Activated CD4-positive, CD25-positive, alpha-beta regulatory T cell treated with anti-CD3 and anti-CD28 coated beads, Interleukin-2, amount 50 U/mL, for 72 hours (primary cell): ENCODE results near the gene UTF1.

Experiments used
- DNase-seq: peaks from one replicate; pipeline ENCODE4 v3.0.0; 2021

The UTF1 gene, protein sequence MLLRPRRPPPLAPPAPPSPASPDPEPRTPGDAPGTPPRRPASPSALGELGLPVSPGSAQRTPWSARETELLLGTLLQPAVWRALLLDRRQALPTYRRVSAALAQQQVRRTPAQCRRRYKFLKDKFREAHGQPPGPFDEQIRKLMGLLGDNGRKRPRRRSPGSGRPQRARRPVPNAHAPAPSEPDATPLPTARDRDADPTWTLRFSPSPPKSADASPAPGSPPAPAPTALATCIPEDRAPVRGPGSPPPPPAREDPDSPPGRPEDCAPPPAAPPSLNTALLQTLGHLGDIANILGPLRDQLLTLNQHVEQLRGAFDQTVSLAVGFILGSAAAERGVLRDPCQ

DNA sequence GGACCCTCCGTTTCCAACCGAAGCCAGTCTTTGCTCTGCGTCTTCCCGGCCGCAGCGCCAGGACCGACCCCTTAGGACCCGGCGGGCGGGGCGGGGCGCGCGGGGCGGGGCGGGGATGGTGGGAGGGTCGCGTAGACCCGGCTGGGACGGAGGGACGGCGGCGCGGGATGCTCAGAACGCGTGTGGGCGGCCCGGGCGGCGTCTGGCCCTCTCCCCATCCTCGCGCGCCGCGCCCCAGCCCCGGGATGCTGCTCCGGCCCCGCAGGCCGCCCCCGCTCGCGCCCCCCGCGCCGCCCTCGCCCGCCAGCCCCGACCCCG, at the start of gene UTF1:
Gene UTF1, plus strand, starts transcription at position 174 of the 318 bp plus-strand sequence. Its CDS starts 72 bp downstream, at position 246.
- no peak for DNase-seq

DNA sequence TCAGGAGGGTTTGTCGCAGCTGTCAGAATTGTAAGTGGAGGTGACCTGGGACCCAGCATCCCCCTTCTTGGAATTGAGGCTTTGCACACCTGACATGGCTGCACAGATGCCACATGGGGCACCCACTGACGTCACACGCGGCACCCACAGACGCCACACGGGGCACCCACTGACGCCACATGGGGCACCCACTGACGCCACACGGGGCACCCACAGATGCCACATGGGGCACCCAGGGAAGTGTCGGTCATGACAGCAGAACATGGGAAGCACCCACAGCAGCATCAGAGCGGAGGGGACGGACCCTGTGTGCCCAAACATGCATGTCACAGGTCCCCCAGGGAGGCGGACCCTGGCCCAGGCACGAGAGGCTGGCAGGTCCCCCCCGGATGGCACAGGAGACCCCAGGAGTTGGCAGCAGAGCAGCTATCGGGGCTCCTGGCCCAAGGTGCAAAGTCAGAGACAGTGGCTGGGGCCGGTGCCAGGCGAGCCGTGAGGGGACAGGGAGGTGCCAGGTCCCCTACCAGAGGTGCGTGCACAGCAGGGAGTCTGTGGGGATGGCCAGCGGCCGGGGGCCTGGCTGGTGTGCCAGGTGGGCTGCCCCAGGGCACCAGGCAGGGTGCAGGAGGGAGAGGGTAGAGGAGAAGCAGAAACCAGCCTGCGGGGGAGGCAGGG, 48.9 kb upstream of the UTF1 start:
- no peak for DNase-seq

DNA sequence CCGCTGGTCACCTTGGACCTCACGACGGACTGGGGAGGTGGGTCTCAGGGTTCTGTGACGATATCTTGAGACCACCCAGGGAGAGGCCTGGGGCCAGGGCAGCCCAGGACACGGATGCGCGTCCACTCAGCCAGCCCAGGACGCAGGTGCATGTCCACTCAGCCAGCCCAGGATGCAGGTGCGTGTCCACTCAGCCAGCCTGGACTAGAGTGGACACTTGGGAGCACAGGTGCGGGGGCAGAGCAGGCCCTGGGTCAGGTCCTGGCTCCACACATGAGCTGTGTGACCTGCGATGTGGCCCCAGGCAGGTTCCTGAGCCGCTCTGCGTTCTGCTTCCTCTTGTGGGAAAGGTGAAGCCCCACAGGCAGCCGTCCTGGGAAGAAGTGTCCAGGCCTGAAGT, 47.8 kb upstream of the UTF1 start:
- DNase-seq, result no peak

DNA sequence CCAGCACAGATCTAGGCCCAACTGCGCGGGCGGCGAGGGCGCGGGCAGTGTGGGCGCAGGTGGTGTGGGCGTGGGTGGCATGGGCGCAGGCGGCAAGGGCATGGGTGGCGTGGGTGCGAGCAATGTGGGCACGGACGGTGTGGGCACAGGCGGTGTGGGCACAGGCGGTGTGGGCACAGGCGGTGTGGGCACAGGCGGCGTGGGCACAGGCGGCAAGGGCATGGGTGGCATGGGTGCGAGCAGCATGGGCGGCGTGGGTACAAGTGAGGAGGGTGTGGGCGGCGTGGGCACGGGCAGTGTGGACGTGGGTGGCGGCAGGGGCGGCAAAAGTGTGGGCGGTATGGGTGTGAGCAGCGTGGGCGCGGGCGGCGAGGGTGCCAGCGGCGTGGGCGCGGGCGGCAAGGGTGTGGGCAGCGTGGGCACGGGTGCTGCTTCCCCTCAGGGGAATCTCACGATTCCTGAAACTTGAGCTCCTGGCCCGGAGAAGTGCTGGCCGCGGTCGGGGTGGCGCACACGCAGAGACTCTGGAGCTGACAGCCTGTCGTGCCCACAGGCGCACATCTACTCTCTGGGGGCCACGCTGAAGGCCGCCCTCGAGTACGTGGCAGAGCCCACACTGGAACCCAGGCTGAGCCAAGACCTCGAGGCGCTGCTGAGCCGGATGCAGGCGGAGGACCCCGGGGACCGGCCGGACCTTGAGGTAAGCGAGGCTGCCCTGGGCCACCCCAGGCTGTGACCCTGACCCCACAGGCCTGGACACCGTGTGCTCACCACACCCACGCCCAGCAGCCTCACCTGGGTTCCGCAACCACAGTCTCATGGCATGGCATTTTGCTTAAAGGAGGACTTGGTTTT, 47.0 kb upstream of the UTF1 start:
- no peak for DNase-seq

DNA sequence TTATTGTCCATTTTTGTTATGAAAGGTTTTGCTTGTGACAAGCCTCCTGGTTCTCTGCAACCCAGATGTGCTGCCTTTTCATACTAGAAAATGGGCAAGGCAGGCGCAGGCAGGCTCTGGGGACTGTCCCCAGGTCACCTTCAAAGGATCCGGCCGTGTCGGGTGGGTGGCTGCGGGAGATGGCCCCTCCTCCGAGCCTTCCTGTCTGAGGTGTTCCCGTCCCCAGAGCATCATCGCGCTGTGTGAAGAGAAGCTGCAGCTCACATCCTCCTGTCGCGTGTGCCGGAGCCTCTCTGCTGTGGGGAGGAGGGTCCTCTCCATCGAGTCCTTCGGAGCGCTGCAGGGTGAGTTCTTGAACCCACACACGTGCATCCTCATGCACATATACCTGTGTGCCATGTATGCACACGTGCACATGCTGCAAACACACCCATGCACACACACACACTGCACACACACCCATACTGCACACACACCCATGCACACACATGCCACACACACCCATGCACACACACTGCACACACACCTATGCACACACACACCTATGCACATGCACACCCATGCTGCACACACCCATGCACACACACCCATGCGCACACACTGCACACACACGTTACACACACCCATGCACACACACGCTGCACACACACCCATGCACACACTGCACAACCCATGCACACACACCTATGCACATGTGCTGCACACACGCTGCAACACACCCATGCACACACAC, 46.2 kb upstream of the UTF1 start:
- no peak for DNase-seq

DNA sequence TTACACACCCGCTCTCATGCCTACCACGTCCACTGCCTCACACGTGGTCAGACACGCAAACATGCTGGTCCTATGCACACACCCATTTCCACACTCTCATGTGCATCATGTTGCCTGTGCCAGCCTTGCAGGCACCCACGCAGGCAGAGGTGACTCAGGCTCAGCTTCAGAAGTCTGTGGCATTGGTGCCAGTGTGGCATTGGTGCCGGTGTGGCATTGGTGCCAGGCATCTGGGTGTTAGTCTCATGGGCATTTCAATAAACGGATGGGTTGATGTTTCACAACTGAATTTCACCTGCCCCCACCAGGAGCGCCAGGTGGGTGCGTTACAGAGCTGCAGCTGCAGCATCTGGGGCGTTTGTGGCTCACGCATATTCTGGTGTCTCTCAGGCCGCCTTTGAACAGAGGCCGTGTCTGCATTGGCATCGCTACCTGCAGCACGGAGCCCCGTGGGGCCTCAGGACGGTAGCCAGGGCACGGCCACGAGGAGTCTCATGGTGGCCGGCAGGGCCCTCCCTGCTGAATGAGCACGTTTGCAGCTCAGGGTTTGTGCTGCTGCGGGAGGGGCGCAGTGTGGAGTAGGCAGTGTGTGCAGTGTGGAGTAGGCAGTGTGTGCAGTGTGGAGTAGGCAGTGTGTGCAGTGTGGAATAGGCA, 45.3 kb upstream of the UTF1 start:
- no peak for DNase-seq

DNA sequence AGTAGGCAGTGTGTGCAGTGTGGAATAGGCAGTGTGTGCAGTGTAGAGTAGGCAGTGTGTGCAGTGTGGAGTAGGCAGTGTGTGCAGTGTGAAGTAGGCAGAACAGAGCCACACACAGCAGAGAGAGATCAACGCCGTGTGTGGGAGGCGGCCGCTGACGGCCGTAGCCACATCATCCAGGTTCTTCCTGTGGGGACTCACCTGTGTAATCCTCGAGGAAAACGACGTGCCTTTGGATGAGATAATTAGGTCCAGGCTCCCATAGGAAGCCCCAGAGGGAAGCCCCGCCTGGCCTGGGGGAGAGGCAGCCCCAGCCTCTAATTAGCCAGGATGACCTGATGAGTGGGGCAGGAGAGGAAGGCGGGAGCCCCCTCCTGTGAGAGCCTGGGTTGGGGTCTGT, 44.6 kb upstream of the UTF1 start:
- no peak for DNase-seq

DNA sequence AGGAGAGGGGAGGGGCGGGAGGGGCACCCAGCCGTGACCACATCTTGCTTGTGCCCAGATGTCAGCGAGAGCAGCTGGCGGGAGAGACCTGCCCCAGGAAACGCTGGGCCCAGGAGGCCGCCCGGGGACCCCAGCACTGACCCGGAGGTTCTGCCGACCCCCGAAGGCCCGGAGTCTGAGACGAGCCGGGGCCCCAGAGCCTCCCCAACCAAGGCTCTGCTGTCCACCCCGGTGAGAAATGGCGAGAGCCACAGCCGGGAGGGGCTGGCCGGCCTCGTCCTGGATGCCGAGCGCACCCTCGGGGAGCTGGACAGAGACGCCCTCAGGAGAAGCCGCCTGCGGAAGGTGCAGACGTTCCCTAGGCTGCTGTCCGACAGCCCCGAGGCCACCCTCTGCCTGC, 44.1 kb upstream of the UTF1 start:
- no peak for DNase-seq

DNA sequence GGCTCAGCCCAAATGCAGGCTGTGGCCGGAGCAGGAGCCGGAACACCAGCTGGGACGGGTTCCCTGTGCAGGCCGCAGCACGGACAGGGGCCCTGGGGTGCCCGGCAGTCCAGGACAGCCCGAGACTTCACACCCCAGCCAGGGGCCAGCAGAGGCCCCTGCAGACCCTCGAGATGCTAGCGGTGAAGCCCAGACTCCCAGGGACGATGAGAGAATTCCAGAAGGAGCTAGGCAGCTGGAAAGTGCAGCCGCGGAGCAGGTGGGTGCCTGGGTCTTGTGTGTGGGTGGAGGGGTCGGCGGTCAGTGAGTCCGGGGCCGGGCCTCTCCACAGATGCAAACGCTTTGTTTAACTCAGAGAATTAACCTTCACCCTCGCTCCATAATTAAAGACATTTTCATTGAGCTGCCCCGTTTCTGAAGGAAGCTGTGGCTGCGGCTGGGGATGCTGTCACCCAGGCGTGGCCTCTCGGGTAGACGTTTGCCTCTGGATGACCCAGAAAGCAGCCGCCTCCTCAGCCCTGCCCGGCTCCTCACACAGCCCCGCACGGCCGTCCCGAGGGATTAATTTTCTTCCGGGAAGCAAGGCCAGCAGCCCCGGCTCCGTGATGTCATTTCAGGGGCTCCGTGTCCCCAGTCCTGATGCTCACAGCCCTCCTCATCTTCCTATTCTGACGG, 43.5 kb upstream of the UTF1 start:
- no peak for DNase-seq

DNA sequence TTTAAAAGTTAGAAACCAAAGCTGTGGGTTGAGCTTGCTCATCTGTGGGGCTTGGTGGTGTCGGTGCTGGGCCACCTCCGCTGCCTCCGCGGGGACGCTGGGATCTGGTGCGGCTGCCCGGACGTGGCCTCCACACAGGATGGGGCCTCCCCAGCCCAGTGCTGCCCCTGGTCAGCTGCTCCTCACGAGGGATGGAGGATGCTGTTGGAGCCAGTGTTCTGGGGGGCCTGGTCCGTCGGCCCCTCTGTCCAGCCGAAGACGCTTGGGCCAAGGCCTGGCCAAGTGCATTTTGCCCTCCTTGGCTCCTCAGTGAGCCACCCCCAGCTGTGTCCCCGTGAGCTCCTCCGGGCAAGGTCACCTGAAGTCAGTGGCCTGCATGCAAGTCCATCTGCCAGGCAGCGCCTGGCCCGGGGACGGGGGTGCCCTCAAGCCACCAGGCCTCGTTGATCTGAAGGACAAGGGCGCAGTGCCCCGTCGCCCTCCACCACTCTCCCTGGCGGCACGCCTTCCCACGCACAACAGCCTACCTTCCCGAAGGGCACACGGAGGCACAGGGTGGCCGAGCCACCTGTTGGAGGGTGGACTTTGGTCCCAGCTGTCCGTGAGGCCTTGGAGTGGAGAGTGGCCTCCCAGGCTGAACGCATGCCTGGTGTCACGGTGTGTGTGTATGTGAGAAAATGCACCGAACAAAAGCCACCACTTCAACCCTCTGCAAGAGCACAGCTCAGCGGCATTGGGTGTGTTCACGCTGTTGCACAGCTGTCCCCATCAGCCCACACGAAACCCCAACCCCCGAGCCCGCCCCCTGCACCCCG, 42.7 kb upstream of the UTF1 start:
- no peak for DNase-seq

DNA sequence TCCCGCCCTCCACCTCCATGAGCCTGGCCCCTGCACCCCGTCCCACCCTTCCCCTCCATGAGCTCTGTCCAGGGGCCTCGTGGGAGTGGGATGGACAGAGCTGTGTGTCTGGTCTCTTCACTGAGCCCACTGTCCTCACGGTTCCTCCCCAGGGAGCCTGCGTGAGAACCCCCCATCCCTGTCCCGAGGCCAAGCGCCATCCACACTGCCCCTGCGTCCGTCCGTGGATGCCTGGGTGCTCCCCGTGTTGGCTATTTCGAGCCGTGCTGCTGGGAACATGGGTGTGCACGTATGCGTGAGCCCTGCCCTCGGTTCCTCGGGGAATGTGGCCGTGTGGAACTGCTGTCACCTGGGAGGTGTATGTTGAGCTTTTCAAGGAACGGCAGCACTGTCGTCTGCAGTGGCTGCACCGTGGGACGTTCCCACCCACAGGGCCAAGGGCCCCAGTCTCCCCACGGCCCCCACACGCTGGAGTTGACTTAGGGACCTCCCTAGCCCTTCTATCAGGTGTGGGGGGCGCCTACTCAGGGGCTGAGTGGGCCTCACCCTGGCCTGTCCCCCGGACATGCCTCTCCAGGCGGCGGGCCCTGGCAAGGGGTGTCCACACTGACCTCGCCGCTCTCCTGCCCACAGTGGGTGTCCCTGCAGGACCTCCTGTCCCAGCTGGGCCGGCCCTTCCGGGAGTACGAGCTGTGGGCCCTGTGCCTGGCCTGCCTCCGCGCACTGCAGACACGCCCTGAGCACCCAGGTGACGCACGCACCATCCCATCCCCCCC, 41.9 kb upstream of the UTF1 start:
- no peak for DNase-seq

DNA sequence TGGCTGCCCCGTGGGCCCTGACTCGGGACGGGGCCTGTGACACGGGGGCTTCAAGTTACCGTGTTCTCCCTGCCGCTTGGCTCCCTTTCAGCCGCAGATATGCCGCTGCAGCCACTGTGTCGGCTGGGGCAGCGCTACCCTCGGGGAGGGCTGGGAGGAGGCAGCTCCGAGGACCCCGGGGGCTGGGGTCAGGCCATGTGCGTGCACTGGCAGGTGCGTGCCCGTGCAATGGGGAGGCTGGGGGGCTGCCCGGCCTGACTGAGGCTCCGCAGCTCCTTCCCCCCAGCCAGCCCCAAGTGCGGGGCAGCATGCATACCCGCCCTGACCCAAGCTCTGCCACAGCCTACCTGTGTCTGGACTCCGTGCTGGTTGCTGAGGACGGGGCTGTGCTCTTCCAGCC, 40.8 kb upstream of the UTF1 start:
- no peak for DNase-seq

DNA sequence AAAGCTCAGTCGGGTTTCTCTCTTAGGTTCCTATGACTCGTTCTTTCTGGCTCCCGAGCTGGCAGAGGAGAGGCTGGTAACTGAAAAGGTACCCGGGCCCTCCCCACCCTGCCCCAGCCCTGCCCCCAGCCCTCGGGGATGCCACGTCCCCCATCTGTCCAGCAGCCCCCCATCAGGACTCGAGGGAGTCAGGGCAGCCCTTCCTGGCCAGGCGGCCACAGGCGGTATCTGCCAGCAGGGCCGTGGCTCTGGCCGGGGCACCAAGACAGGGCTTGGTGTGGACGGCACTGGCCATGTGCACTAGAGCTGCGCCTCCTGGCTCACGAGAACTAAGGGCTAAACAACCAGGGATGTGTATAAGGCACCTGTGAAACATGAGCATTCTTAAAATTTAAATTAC, 40.3 kb upstream of the UTF1 start:
- no peak for DNase-seq

DNA sequence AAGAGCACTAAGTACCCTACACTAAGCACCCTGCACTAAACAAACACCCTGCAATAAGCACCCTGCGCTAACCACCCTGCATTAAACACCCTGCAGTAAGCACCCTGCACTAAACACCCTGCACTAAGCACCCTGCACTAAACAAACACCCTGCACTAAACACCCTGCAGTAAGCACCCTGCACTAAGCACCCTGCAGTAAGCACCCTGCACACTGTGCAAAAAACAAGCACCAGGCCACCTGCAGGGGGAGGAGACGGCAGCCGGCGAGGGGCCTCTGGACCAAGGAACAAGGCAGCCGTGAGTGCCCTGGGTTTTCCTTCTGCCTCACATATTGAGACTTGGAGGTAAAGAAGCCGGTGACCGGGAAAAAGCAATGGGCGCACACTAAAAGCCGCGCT, 39.8 kb upstream of the UTF1 start:
- no peak for DNase-seq

DNA sequence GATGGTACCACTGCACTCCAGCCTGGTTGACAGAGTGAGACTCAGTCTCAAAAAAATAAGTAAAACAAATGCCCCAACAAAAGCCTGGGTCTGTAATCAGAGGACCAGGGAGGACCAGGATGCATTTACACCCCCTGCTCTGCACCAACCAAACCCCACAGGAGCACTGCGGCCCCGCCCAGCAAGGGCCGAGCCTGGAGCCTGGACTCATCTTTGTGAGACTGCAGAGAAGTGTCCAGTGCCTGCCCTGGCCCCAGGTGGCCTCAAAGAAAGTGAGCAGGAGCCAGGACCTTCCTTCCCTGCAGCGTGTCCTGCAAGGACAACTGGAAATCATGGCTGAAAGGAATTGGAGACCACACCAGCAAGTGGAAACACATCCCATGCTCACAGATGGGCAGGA, 38.4 kb upstream of the UTF1 start:
- DNase-seq, result no peak

DNA sequence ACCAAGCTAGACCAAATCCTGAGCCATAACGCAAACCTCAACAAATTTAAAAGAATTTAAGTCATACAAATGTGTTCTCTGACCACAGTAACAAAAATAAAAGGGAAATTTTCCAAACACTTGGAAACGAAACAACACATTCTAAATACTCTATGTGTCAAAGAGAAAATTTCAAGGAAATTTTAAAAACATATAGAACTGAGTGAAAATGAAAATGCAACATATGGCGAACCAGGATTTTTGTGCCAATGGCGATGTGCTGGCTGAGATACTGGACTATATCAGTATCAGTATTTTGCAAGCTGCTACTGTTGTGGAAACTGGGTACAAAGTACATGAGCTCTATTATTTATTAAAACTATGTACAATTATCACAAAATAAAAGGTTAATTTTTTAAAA, 35.9 kb upstream of the UTF1 start:
- no peak for DNase-seq

DNA sequence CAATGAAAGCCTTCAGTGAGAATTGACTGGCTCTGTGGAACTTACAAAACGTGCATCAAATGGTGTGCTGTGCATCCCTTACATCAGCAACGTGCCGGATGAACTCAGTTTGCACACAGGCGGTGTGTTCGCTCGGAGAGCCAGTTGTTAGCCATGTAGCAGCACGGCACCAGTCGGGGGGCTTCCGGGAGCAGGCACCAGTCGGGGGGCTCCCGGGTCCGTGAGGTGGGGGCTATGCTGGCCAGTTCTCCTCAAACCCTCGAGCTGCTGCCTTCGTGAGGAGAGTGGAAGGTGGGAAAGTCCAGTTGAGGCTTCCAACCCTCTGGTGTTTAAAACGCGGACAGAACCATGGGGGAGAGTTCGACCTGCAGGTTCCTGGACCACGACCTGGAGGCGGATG, 34.9 kb upstream of the UTF1 start:
- DNase-seq, result no peak

DNA sequence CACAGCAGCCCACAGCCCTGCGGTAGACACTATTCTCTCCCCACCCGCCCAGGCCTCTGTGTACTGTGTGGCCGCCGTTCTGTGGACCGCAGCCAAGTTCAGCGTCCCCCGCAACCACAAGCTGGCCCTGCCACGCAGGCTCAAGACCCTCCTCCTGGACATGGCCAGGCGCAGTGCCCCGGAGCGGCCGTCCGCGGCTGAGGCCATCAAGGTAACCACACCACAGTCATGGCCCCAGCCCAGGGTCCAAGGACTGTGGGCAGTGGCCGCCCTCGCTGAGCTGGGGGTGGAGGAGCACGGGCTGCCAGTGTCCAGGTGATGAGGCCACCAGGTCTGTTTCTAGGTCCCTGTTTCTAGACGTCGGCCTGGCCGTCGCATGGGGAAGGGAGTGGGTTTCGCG, 34.4 kb upstream of the UTF1 start:
- DNase-seq, result no peak

DNA sequence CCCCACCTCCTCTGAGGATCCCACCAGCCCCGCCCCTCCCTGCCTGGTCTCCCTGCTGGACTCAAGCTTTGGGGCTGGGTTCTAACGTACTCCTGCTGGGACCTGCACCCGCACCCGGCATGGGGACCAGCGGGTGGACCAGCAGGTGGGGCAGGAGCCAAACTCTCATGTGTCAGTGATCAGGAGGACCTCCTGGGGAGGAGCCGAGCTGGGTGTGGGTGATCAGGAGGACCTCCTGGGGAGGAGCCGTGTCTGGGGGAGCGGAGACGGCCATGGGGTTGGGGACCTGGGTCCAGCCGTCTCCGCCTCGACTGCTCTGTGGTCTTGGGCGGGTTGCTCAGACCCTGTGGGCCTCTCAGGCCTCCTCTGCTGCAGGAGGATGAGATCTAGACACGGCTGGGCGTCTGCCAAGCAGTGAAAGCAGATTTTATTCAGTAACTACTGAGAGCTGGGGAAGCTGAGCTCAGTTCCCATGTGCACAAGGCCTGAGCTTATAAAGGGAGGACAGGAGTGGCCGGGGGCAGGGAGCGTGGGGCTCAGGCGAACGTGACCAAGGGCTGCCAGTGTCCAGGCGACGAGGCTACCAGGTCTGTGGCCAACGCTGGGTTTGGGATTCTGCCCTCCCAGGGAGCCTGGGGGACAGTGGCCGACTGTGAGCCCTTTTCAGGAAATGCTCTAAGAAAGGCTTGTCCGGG, 33.6 kb upstream of the UTF1 start:
- no peak for DNase-seq
